K562 (cell line): ENCODE data around the gene AFF1. TPM values are rescaled to one million over a fixed set of nuclear protein-coding genes. Genes with fewer than 3 reads are reported as not detected.

Experiments
- ATAC-seq: fragments of 200-7000 bp; cut with Tn5 transposase; 3 replicates; pipeline ENCODE4 v1.9.1; 2020; ENCODE audit warnings: moderate library complexity
- BruUV-seq: library from RNA; stranded (reverse); fragments of 400-500 nt; replicated peaks from 2 replicates; lab custom pipeline; 2021; lab: Mats Ljungman, UMichigan
- CTCF ChIA-PET: fragments of 300-600 bp; formaldehyde crosslinking; extraction: SDS; loops from one replicate; lab custom pipeline; 2021; ENCODE audit warnings: low intra/inter-chr PET ratio; lab: Yijun Ruan, JAX
- POLR2A ChIA-PET: fragments of 300-600, 350-650 bp; sonication (Branson Sonifier 250); formaldehyde crosslinking; extraction: SDS; loops from one replicate; lab custom pipeline; 2021; ENCODE audit warnings: antibody characterized with exemption, inconsistent platforms; lab: Yijun Ruan, JAX
- DNase-seq, 4 experiments: peaks; one replicate each; pipeline versions ENCODE4 v3.0.0 to v3.0.0-alpha.2; 2011 to 2018; ENCODE audit warnings: low spot score in 3 of 4, mixed read lengths in 3 of 4; ENCODE audit errors: extremely low read depth in 1 of 4
- FAIRE-seq: peaks from 2 replicates; lab custom pipeline; 2011; peaks lifted over from hg19 to GRCh38; lab: Jason Lieb, UNC
- H2AFZ ChIP-seq: 2 replicates; pipeline ENCODE4 v1.6.0; 2011; ENCODE audit warnings: low read depth, low read length, control low read depth, inconsistent platforms
- H3K27ac ChIP-seq: fragments of 200-600 bp; 3 replicates; pipeline ENCODE4 v1.8.0; 2011; ENCODE audit warnings: low read depth, mild to moderate bottlenecking, control low read depth, inconsistent platforms, low read length, moderate library complexity, mixed read lengths; ENCODE audit errors: extremely low read depth
- H3K27me3 ChIP-seq, 2 experiments: fragments of 300-600 bp in 1 of 2; 2 replicates in 1 of 2; 3 replicates in 1 of 2; pipeline versions ENCODE4 v1.6.0 to v1.8.0; 2011; ENCODE audit warnings: inconsistent platforms in 2 of 2, low read length in 2 of 2, mild to moderate bottlenecking in 1 of 2, mixed read lengths in 1 of 2, moderate library complexity in 1 of 2; ENCODE audit not compliant: control insufficient read depth in 2 of 2, insufficient read depth in 2 of 2
- H3K36me3 ChIP-seq: fragments of 300-600 bp; 3 replicates; pipeline ENCODE4 v1.8.0; 2011; ENCODE audit warnings: mild to moderate bottlenecking, low read length, inconsistent platforms; ENCODE audit not compliant: control insufficient read depth, insufficient read depth
- H3K4me1 ChIP-seq, 2 experiments: fragments of 200-600 bp in 1 of 2; replicated peaks in 1 of 2; 2 replicates in 1 of 2; 3 replicates in 1 of 2; pipeline versions ENCODE4 v1.5.1 to v1.8.0; 2011; ENCODE audit warnings: inconsistent platforms in 2 of 2, low read length in 2 of 2, mild to moderate bottlenecking in 1 of 2, mixed read lengths in 1 of 2, moderate library complexity in 1 of 2; ENCODE audit not compliant: control insufficient read depth in 2 of 2, insufficient read depth in 2 of 2
- H3K4me2 ChIP-seq: 2 replicates; pipeline ENCODE4 v1.6.1; 2011; ENCODE audit warnings: low read length, control low read depth, inconsistent platforms, mixed read lengths; ENCODE audit not compliant: insufficient read depth
- H3K4me3 ChIP-seq: fragments of 200-600 bp; sonication (generic), shearing (Covaris generic); 2 replicates; pipeline ENCODE4 v1.5.1; 2016; ENCODE audit warnings: control low read depth, inconsistent platforms
- H3K79me2 ChIP-seq: fragments of 200-600 bp; 3 replicates; pipeline ENCODE4 v1.8.0; 2011; ENCODE audit warnings: low read length, inconsistent platforms; ENCODE audit not compliant: control insufficient read depth, insufficient read depth
- H3K9ac ChIP-seq, 2 experiments: 2 replicates each; pipeline versions ENCODE4 v1.6.0 to v1.6.1; 2011; ENCODE audit warnings: low read depth in 2 of 2, low read length in 2 of 2, control low read depth in 1 of 2, inconsistent platforms in 1 of 2, mild to moderate bottlenecking in 1 of 2, mixed read lengths in 1 of 2; ENCODE audit not compliant: insufficient read depth in 1 of 2
- H3K9me1 ChIP-seq: one replicate; pipeline ENCODE4 v1.6.0; 2011; ENCODE audit warnings: inconsistent platforms, mild to moderate bottlenecking, low read length, moderate library complexity; ENCODE audit not compliant: control insufficient read depth, insufficient read depth
- H3K9me3 ChIP-seq: replicated peaks from 2 replicates; pipeline ENCODE4 v1.5.1; 2011; ENCODE audit warnings: low read depth, low read length, inconsistent platforms; ENCODE audit not compliant: control insufficient read depth, insufficient read depth
- H4K20me1 ChIP-seq: replicated peaks from 2 replicates; pipeline ENCODE4 v1.6.1; 2011; ENCODE audit warnings: low read length, inconsistent platforms, mixed read lengths; ENCODE audit not compliant: control insufficient read depth, insufficient read depth
- DPF2 ChIP-seq: fragments of 450-650 bp; IDR thresholded peaks from 2 replicates; pipeline ENCODE4 v1.6.1; 2016
- FOSL1 ChIP-seq: fragments of 200-800 bp; sonication (Bioruptor generic); conservative IDR thresholded peaks from 2 replicates; pipeline ENCODE4 v1.6.1; 2016; ENCODE audit warnings: missing genetic modification characterization, missing compliant biosample characterization
- GATA2 ChIP-seq: sonication (generic); formaldehyde crosslinking; IDR thresholded peaks from 2 replicates; pipeline ENCODE4 v1.4.0; 2020; ENCODE audit warnings: mild to moderate bottlenecking, missing genetic modification reagents
- HMBOX1 ChIP-seq: sonication (generic); IDR thresholded peaks from 2 replicates; pipeline ENCODE4 v1.6.1; 2016
- HMGXB4 ChIP-seq: sonication (generic); formaldehyde crosslinking; IDR thresholded peaks from 2 replicates; pipeline ENCODE4 v1.8.1; 2023; ENCODE audit warnings: mild to moderate bottlenecking, missing genetic modification reagents
- POLR2AphosphoS5 ChIP-seq: IDR thresholded peaks from 2 replicates; pipeline ENCODE4 v1.6.1; 2011; ENCODE audit warnings: mild to moderate bottlenecking, low read depth, low read length, moderate library complexity; ENCODE audit not compliant: control insufficient read depth, insufficient read depth
- POLR3G ChIP-seq: IDR thresholded peaks from 2 replicates; pipeline ENCODE4 v1.6.1; 2011; ENCODE audit not compliant: insufficient read length, insufficient replicate concordance; ENCODE audit errors: extremely low read depth
- RNF2 ChIP-seq: sonication (generic); IDR thresholded peaks from 2 replicates; pipeline ENCODE4 v1.6.1; 2016
- SRSF3 ChIP-seq: fragments of 200-400 bp; formaldehyde crosslinking; IDR thresholded peaks from 2 replicates; pipeline ENCODE4 v1.6.1; 2016; ENCODE audit warnings: mild to moderate bottlenecking, low read length, moderate library complexity; ENCODE audit not compliant: insufficient read depth
- ZNF785 ChIP-seq: fragments of 250-450 bp; sonication (Bioruptor Pico); IDR thresholded peaks from 2 replicates; pipeline ENCODE4 v1.4.0; 2020; ENCODE audit warnings: mild to moderate bottlenecking
- WGBS: fragments of 100-300 bp; shearing (Covaris generic); methylation state at CpG from one replicate; pipeline ENCODE4 v1.1.6; 2016; ENCODE audit warnings: low coverage, mixed read lengths; ENCODE audit not compliant: insufficient coverage; ENCODE audit errors: missing lambda C conversion rate; 5-methylcytosine and 5-hydroxymethylcytosine counted together
- in situ Hi-C: fragments of 300-500 bp; cut with MboI; formaldehyde crosslinking; loops from 4 replicates; pipeline ENCODE4 v1.15.0; 2018; ENCODE audit warnings: inconsistent platforms, mixed read lengths
- intact Hi-C: fragments of 100-400 bp; cut with micrococcal nuclease; formaldehyde crosslinking; loops from 2 replicates; pipeline ENCODE4 v1.14.2; 2022
- polyA plus RNA-seq, 8 experiments: library from polyadenylated mRNA; depleted of rRNA in 4 of 8; stranded (reverse) in 5 of 8; unstranded in 3 of 8; fragments of >200 nt; fragmentation: Nextera tagmentation in 2 of 8; fragmentation: Illumina TruSeq in 1 of 8; extraction: Ambion mirVana in 2 of 8; extraction: Trizol in 1 of 8; gene quantifications; 2 replicates each; pipeline versions ENCODE4 v1.2.1 to v1.2.3, GENCODE V29; 2011 to 2014; ENCODE audit warnings: inconsistent platforms in 1 of 8, missing spikeins in 1 of 8
- total RNA-seq, 7 experiments: library from RNA; depleted of rRNA in 6 of 7; stranded (reverse); fragments of >200 nt in 6 of 7; fragmentation: Illumina TruSeq in 2 of 7; extraction: Trizol in 2 of 7; gene quantifications; 2 replicates each; pipeline versions ENCODE4 v1.2.1 to v1.2.3, GENCODE V29; 2011 to 2021; ENCODE audit warnings: low replicate concordance in 1 of 7

The AFF1 gene
- total and polyA plus RNA-seq, 9 of the 15 experiments (the other 6 are each of a cell fraction or from before 2014, with no cell fraction given), result 4.1 to 47.5 (median 17.2) TPM

GRCh38 chr4:86967798-86968197 lies 33.0 kb downstream of the AFF1 start:
- intact Hi-C loops (no loop called here), in situ Hi-C loops (no loop called here)
- Histone ChIP-seq H3K4me2 (no peak overlapping the region), H3K79me2 (peaks cover 45% of the 10 kb centered on the region), H3K9ac (no peak overlapping the region), H4K20me1 (peaks cover 1% of the 10 kb centered on the region; the same call in 1 of the 2 replicates), H2AFZ (no peak overlapping the region), H3K4me3 (no peak overlapping the region), H3K27me3 (no peaks in the 10 kb centered on the region), H3K9me3 (no peaks in the 10 kb centered on the region), H3K4me1 (peaks cover 19 to 46% of the 10 kb centered on the region in 2 experiments), H3K27ac (no peak overlapping the region), H3K9me1 (no peaks in the 10 kb centered on the region), H3K36me3 (peaks cover 2% of the 10 kb centered on the region; the same call in 1 of the 3 replicates)
- no TSS peak for BruUV-seq
- 0 out of 2 replicates have a peak, but pooled peaks have one; percentile 14 for TF ChIP-seq FOSL1 (tag)
- TF ChIP-seq SRSF3, result no peak
- TF ChIP-seq DPF2, result 0 out of 2 replicates have a peak, but pooled peaks have one; percentile 36
- TF ChIP-seq POLR2AphosphoS5, result no peak
- no peak for TF ChIP-seq RNF2
- TF ChIP-seq ZNF785 (CRISPR knock-in tag), result no peak
- TF ChIP-seq POLR3G, result no peak
- TF ChIP-seq GATA2 (CRISPR knock-in tag), result peak; percentile 53; the same call in 1 of the 2 replicates
- peak; percentile 72 for TF ChIP-seq HMBOX1
- TF ChIP-seq HMGXB4 (CRISPR knock-in tag), result no peak
- peak; percentile 46 for ATAC-seq
- ChIA-PET POLR2A (interaction anchor here (0.9 to 1.2 kb wide), 3 partner anchors 9 to 39 kb away, joined by 3 to 7 read pairs (median 5); no protein-coding TSS in a partner anchor), CTCF (no interaction called here)
- peak; percentile 11 for FAIRE-seq
- DNase-seq, result no peak
- 20% methylated on average over 2 of the region's 2 CpGs for WGBS
